Sciatic nerve (tissue), 2 donors: Measurements from ENCODE around the gene PIP5KL1. TPM values are rescaled to one million over a fixed set of nuclear protein-coding genes. Genes with fewer than 3 reads are reported as not detected.
"Not testable (repeated sequence)": the region's sequence is repeated elsewhere in the genome, so short reads cannot be mapped to it uniquely, and the experiment has no call there.

ENCODE experiments used
- ATAC-seq: fragments of 200-7000 bp; cut with Tn5 transposase; one replicate; pipeline ENCODE4 v1.9.1; 2020; ENCODE audit warnings: mild to moderate bottlenecking, moderate library complexity
- DNase-seq: peaks from one replicate; pipeline ENCODE4 v3.0.0-alpha.2; 2020; ENCODE audit warnings: low spot score
- intact Hi-C: fragments of 100-400 bp; cut with DNase I; formaldehyde crosslinking; loops from one replicate; pipeline ENCODE4 v1.14.2; 2022
- total RNA-seq: library from RNA; stranded (reverse); fragmentation: NEBNext Ultra II Directional; extraction: Animal tissue kit (Norgen Biotek cat#: 25700); gene quantifications from one replicate; pipeline ENCODE4 v1.2.1, GENCODE V29; 2021
- donor health status: DM: no; HTN: no; CAD: no.
- donor health status: DM: no; HTN: no; CAD: no.

PIP5KL1 gene
- total RNA-seq, 1 donor from 2014 or later = 2.0 TPM

GRCh38 chr9:127883959-127884358, 46.6 kb downstream of the PIP5KL1 start:
- ATAC-seq (peak; percentile 12), DNase-seq (no peak)
- intact Hi-C loops = no loop called here

GRCh38 chr9:127881715-127882114, 48.9 kb downstream of the PIP5KL1 start:
- ATAC-seq = not testable (repeated sequence)

GRCh38 chr9:127880143-127880542, 50.4 kb downstream of the PIP5KL1 start:
- intact Hi-C loops = no loop called here
- DNase-seq (no peak), ATAC-seq (no peak)

More at GRCh38 chr9:127881715-127882114, 48.9 kb downstream of the PIP5KL1 start:
- DNase-seq, intact Hi-C loops: not testable (repeated sequence)

- ATAC-seq = no peak
- intact Hi-C loops = no loop called here
- DNase-seq = no peak
Observed at GRCh38 chr9:127878652-127879390, 51.8 kb downstream of the PIP5KL1 start.

- intact Hi-C loops = no loop called here
- DNase-seq (no peak), ATAC-seq (peak; percentile 0)
Observed at GRCh38 chr9:127878001-127878651, 52.5 kb downstream of the PIP5KL1 start.

- ATAC-seq = peak; percentile 67
- intact Hi-C loops = no loop called here
- peak; percentile 91 for DNase-seq
Observed at GRCh38 chr9:127877566-127877998, 53.0 kb downstream of the PIP5KL1 start, which contains the start of gene AK1. TSS of gene AK1 (minus strand) at chr9:127877675. CDS start at chr9:127874617, 3,058 bp downstream.

GRCh38 chr9:127876764-127877562, 53.6 kb downstream of the PIP5KL1 start:
- intact Hi-C loops = no loop called here
- DNase-seq (peak; percentile 74), ATAC-seq (peak; percentile 18)

GRCh38 chr9:127876026-127876763, 54.4 kb downstream of the PIP5KL1 start:
- no peak for DNase-seq

GRCh38 chr9:127875306-127875966, 55.1 kb downstream of the PIP5KL1 start:
- DNase-seq (no peak), ATAC-seq (no peak)
- intact Hi-C loops = no loop called here

More at GRCh38 chr9:127876026-127876763, 54.4 kb downstream of the PIP5KL1 start:
- intact Hi-C loops = no loop called here
- ATAC-seq = no peak

GRCh38 chr9:127874301-127875221, 56.0 kb downstream of the PIP5KL1 start:
- ATAC-seq = no peak
- intact Hi-C loops = loop anchor here (5.0 kb wide), 1 partner anchor 38 kb away; no protein-coding TSS in a partner anchor
- DNase-seq = no peak

- intact Hi-C loops = loop anchor here (5.0 kb wide), 1 partner anchor 38 kb away; no protein-coding TSS in a partner anchor
- peak; percentile 88 for DNase-seq
- ATAC-seq = peak; percentile 52
Observed at GRCh38 chr9:127873886-127874285, 56.7 kb downstream of the PIP5KL1 start.

GRCh38 chr9:127873223-127873691, 57.3 kb downstream of the PIP5KL1 start:
- intact Hi-C loops = loop anchor here (5.0 kb wide), 1 partner anchor 39 kb away; no protein-coding TSS in a partner anchor
- DNase-seq (peak; percentile 65), ATAC-seq (no peak)

- ATAC-seq (no peak), DNase-seq (no peak)
- intact Hi-C loops = loop anchor here (5.0 kb wide), 1 partner anchor 40 kb away; no protein-coding TSS in a partner anchor
Observed at GRCh38 chr9:127872369-127873222, 58.0 kb downstream of the PIP5KL1 start.

GRCh38 chr9:127871531-127871930, 59.0 kb downstream of the PIP5KL1 start:
- ATAC-seq (no peak), DNase-seq (no peak)
- intact Hi-C loops = loop anchor here (5.0 kb wide), 1 partner anchor 41 kb away; no protein-coding TSS in a partner anchor

- ATAC-seq = no peak
- intact Hi-C loops = loop anchor here (5.0 kb wide), 1 partner anchor 41 kb away; no protein-coding TSS in a partner anchor
- DNase-seq = no peak
Observed at GRCh38 chr9:127870887-127871286, 59.7 kb downstream of the PIP5KL1 start.
